Posterior cingulate gyrus (tissue), 11 donors: Measurements from ENCODE around the gene VN1R5.

ENCODE experiments used
- DNase-seq, 10 donors: peaks; one replicate each; pipeline versions ENCODE4 v3.0.0 to v3.0.0-alpha.2; 2020 to 2021; ENCODE audit warnings: mixed read lengths in 3 of 10
- intact Hi-C: fragments of 100-400 bp; cut with DNase I; formaldehyde crosslinking; loops from one replicate; pipeline ENCODE4 v1.15.1; 2023

VN1R5 gene

GRCh38 chr1:247298701-247299100 is 42.8 kb downstream of the VN1R5 start:
- peak in 1 of 10 donors; percentile 22 for DNase-seq
- intact Hi-C loops = no loop called here

- peak in 1 of 10 donors; percentile 68 for DNase-seq
- intact Hi-C loops = no loop called here
Measured at GRCh38 chr1:247299723-247300381, 44.0 kb downstream of the VN1R5 start.

- peak in 1 of 10 donors; percentile 77 for DNase-seq
- intact Hi-C loops = no loop called here
Measured at GRCh38 chr1:247300491-247301175, 44.8 kb downstream of the VN1R5 start.

DNA sequence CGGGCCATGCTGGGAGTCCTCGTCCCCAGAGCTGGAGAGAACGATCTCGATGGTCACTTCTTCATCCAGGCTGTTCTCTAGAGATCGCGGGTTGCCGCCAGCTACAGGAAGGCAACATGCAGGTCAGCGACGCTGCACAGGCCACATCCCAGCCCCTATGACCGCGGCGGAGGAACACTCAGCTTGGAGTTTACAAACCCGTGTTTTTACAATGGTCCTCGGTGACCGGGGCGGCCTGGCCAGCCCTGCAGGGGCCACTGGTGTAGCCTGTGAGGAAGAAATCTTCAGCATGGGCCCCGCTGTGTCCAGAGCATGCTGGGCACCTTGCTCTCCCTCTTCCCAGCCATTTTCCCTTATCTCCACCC is 45.3 kb downstream of the VN1R5 start:
- peak in 1 of 10 donors; percentile 57 for DNase-seq
- intact Hi-C loops = no loop called here

- intact Hi-C loops = no loop called here
- peak in 1 of 10 donors; percentile 6 for DNase-seq
Measured at GRCh38 chr1:247303216-247303615, 47.3 kb downstream of the VN1R5 start.

GRCh38 chr1:247304031-247304430 is 48.2 kb downstream of the VN1R5 start:
- no peak for DNase-seq
- intact Hi-C loops = no loop called here
